GM18868 (cell line): Measurements from ENCODE around the gene SOX18.

Experiments used
- ATAC-seq: cut with Tn5 transposase; IDR thresholded peaks from one replicate; pipeline ENCODE4 v1.9.1; 2021; ENCODE audit warnings: mild to moderate bottlenecking, moderate library complexity; ENCODE audit not compliant: unreplicated experiment

SOX18 gene

GRCh38 chr20:64069209-64069613 is 19.8 kb upstream of the SOX18 start:
- ATAC-seq, result no peak

DNA sequence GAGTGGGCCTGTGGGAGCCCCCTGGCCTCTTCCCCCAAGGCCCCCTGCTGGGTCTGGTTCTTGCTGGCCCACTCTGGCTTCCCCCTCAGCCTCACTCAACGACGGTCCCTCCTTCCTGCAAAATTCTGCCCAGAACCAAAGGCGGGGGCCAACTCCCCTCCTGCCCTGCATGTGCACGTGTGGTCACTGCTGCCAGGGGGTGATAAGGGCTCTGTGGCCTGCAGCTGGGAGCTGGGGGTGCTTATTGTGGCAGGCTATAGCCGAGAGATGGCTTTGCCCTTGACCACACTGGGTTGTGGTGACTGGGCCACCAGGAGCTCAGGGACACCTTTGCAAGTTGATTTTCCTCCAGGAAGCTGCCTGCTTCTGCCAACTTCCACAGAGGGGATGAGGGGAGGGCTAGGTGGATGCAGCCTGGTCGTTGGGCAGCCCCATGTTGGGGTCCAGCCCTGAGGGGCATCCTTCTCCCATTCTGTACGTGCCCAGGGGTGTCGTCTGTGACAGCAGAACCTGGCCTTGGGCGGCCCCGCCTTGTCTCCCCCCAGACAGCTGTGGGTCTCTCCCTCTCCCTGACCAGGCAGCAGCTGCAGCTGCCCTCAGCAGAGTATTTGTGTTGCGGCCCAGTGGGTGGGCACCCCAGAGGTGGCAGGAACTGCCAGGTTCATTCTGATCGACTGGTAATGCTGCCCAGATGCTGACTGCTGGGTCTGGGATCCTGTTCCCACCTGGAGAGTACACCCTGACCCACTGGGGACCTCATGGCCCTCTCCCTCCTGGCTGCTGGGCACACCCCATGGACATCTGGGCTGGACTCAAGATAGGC is 19.2 kb upstream of the SOX18 start:
- ATAC-seq, result no peak

- ATAC-seq, result no peak
These were observed 18.4 kb upstream of the SOX18 start for GRCh38 chr20:64067733-64068307.

GRCh38 chr20:64067005-64067632 is 17.7 kb upstream of the SOX18 start:
- ATAC-seq, result no peak

DNA sequence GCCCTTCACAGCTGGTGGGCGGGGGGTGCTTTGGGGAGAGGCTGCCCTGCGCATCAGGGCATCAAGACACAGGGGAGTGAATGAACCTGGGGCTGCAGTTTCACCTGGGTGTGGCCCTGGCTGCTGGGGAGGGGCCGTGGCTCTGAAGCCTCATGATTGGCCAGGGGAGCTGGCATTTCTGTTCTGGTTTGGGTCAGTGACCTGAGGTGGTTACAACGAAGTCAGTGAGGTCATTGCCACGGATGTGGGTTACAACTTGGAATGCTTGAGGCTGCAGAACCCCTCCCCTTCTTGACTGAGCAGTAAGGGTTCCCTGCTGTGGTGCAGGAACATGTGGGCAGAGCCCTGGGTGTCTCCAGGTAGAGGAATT is 16.5 kb upstream of the SOX18 start:
- no peak for ATAC-seq

- ATAC-seq, result no peak
These were observed 15.9 kb upstream of the SOX18 start for GRCh38 chr20:64065062-64065973.

DNA sequence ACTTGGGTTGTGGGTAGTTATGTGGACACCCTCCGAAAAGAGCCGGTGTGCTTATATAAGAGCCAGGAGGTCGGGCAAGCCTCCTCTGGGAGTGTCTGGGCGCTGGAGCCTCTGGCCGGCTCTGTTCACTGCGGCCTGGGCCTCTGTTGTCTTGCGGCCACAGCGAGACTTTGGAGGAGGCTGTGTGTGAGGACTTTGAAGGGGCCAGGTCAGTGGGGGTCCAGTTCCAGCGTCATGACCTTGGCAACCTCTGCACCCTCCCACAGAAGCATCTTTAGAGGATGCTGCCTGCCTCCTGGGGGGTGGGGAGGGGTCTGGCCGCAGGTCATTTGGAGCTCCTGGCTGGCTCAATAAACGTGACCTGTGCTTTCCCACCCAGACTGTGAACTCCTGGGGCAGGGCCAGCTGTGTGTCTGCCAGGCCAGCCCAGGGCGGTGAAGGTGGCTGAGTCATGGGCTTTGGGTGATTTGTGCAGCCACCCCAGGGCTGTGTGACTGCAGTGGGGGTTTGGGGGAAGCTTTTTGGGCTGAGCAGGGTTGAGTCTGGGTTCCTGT is 14.8 kb upstream of the SOX18 start:
- no peak for ATAC-seq

- ATAC-seq, result no peak
These were observed 14.1 kb upstream of the SOX18 start for GRCh38 chr20:64063389-64064144.

DNA sequence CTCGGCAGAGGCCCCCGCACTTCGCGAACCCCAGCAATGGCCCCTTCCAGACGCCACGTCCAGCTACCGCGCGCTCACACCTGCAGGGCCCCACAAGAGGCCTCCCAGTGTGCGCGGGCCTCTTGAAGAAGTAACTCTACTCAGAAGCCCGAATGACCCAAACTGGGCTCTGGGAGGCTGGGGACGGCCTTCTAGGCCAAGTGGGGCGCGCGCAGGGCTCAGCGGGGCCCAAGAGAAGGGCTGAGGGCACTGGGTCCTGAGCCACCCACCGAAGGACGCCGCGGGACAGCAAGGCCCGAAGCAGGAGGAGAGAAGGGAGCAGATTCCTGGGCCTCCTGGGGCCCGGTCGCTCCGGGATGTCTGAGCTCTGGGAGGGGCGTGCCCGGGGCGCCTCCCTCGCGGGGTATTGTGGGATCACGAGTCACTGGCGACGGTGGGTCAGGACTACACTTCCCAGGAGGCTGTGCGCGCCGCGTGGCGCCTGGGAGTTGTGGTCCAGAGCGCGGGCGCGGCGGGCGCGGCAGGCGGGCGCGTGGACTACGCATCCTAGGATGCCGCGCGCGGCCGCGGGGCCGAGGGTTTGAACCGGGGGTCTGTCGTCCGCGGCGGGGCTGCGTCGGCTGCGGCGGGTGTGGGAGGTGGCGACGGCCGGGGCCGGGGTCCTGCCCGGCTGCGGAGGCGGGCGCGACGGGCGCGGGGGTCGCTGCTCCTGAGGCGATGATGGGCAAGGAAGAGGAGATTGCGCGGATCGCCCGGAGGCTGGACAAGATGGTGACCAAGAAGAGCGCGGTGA is 13.4 kb upstream of the SOX18 start, which contains the start of gene TCEA2:
TCEA2 (plus strand) TSS at position 603 of the 793 bp plus-strand sequence; CDS start at position 718, 115 bp downstream.
- ATAC-seq, result peak; percentile 84

GRCh38 chr20:64062276-64062595 is 12.8 kb upstream of the SOX18 start:
- no peak for ATAC-seq

- no peak for ATAC-seq
These were observed 9.1 kb upstream of the SOX18 start for GRCh38 chr20:64058536-64058935.

DNA sequence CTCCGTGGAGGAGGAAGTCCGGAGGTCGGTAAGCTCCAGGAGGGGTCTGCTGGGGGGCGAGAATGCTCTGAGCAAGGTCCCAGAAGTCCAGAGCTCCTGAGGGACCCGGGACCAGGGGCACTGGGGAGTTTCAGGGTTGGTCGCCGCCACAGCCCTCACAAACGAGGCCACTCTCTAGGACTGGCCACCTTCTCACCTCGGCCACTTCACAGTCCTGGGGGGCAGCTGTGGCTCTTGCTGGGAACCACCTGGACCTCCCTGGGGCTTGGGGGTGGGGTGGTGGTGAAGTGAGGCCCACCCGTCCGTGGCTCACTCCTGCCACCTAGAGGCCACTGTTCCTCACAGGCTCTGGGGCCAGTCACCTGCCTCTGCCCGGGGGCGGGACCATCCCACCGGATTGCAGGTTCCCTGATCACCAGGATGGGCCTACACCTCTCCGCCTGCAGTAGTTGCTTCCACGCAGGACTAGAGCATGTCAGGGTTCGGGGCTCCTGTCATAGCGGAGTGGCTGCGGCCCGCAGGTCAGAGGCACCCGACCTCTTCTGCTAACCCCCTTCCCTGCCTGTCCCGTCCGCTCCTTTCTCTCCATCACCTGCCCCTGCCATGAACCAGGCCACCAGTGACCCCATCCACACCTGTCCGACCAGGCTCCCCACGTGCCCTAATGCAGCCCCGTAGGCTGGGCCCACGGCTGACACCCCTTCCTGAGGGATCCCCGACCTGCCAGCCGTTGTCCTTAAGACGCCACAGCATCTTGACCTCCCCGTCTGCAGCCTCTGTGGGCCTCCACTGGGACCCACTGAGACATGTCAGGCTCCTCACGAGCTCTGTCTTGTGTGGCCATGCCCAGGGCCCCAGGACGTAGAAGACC is 8.4 kb upstream of the SOX18 start:
- ATAC-seq, result peak; percentile 56

GRCh38 chr20:64056889-64057627 is 7.6 kb upstream of the SOX18 start:
- ATAC-seq, result peak; percentile 30

DNA sequence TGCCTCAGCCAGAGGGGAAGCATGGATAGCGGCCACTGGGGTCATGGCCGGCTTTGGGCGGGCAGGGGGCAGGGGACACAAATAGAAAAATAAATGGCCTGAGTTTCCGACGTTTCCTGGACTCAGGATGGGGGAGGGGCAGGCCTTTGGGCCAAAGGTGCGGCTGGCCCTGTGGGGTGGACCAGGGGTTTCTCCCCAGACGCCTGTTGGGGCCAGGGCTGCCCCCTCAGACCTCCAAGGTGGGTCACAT is 7.1 kb upstream of the SOX18 start:
- no peak for ATAC-seq

DNA sequence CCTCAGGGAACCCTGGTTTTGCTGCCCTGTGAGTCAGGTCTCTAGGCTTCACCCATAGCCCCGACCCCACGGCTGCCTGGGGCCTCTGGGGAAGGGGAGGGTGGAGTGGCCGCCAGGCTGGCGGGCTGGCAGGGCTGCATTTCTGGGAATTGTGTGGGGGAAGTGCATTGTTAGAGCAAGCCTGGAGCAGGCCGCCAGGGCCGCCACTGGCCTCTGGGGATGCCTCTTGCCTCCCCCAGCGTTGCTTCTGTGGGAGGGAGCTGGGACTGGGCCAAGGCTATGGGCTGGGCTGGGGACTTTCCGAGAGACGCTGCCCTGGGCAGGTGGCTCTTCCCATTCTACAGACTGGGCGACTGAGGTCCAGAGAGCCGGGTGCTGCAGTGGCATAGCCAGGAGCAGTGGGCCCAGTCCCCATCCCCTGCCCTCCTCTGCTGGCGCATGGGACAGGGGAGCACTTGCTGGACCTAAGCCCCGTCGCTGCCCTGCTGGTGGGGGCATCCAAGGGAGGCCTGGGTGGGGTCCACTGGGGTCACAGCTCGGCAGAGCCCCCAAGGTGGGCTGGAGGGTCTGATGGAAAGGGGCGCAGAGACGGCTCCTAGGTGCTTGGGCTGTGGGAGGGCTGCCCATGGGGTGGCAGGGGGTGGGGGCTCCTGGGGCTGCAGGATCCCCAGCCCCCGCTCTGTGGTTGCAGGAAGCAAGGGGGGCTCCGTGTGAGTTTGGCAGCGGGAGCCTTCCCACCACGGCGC is 6.6 kb upstream of the SOX18 start:
- no peak for ATAC-seq

GRCh38 chr20:64055396-64055892 is 6.0 kb upstream of the SOX18 start:
- ATAC-seq, result no peak
